HG03432 (cell line): ENCODE measurements around the gene TMOD1.
A peak's percentile ranks its signal among the peaks of the same experiment; 100 is the strongest.
"Not testable (repeated sequence)": the region's sequence is repeated elsewhere in the genome, so short reads cannot be mapped to it uniquely, and the experiment has no call there.

Source experiments
- ATAC-seq: cut with Tn5 transposase; IDR thresholded peaks from one replicate; pipeline ENCODE4 v1.9.1; 2021; ENCODE audit warnings: mild to moderate bottlenecking, moderate library complexity; ENCODE audit not compliant: unreplicated experiment

Gene TMOD1

DNA sequence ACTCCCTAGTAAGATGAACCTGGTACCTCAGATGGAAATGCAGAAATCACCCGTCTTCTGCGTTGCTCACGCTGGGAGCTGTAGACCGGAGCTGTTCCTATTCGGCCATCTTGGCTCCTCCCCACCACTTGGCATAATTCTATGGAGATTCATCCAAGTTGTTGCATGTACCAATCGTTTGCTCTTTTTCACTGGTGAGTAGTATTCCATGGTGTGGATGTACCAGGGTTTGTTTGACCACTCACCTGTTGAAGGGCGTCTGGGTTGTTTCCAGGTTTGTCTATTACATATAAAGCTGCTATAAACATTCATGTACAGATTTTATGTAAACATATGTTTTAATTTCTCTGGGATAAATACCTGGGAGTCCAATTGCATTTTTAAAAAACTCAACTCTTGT, 85.4 kb downstream of the TMOD1 start:
- not testable (repeated sequence) for ATAC-seq

DNA sequence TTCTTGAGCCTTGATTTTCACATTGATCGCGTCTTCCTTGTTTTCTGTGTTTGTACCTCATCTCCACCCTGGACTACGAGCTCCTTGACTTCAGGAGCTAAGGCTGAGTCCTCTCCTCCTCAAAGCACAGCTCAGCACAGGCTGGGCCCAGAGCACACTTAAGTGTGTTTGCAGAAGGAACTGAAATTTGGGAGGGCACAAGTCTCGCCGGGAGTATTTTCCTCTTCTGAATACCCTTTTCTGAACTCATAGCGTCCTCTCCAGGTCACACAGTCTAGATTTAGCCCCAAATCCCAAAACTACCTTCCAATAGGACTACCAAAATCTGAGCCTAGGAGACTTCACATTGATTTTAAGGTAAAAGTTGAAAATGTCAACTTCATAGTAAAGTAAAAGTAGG, 90.1 kb downstream of the TMOD1 start:
- no peak for ATAC-seq

GRCh38 chr9:97592126-97592525, 90.7 kb downstream of the TMOD1 start:
- no peak for ATAC-seq

- no peak for ATAC-seq
These were observed 92.5 kb downstream of the TMOD1 start for GRCh38 chr9:97593960-97594359.

DNA sequence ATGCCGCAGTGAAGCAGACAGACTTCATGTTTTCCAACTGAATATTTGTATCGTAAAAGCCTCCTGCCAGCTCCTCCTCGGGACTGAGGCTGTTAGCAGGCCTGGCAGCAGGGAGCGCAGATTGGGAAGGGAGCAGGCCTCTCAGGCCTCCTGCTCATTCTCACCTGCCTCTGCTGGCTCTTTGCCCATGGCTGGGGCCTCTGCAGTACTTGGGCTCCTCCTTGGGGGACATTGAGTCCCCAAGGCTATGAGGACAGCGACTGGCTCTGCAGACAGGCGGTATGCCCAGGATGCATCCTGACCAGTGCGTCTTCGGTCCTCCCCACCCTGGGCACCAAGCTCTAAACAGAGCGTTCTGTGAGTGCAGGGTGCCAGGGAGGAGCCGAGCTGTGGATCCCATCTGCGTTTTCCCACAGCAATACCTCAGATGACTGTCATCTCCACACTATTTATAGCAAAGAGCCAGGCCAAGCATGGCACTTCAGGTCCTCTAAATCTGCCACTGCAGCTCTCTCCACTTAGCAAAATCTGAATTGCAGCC, 93.0 kb downstream of the TMOD1 start:
- ATAC-seq = no peak

DNA sequence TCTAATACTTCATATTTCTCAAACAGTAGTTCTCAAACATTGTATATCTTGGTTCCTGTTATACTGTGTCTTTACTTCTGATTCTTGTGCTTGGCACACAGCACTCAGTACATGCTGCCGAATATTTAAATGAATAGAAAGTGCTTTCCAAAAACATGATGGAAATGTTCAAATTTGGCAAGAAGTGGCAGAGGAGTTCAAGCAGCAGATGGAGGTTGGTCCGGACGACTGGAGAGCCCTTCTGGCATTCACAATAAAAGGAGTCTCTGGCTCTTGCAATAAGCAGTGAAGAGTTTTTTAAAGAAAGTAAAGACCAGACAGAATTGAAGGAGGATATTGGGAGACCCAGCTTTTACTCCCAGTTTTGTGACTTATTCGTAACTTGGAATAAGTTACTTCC, 95.4 kb downstream of the TMOD1 start:
- ATAC-seq = no peak

- ATAC-seq = peak; percentile 80
These were observed 97.2 kb downstream of the TMOD1 start for GRCh38 chr9:97598461-97599288.

DNA sequence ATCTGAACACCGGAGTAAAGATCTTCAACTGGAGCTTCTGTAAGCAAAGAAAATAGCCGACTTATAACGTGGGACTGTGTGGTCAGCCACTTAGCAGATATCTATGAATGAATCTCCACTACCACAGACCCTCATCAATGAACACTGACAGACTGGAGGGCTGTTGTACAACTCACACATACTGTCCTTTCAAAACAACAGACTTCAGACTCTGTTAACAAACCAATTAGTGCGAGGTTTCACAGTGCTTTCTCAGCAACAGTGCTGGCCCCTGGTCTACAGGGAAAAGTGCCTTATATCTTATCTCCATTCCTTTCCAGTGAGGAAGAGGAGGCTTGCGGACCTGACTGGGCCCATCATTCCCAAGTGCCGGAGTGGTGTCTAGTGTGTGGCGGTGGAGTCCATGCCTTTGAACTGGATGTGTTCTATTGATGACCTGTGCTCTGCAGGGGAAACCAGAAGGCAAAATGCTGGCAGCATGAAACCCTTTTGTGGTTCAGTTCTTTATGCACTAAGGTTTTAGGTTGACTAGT, 97.9 kb downstream of the TMOD1 start:
- ATAC-seq = no peak

DNA sequence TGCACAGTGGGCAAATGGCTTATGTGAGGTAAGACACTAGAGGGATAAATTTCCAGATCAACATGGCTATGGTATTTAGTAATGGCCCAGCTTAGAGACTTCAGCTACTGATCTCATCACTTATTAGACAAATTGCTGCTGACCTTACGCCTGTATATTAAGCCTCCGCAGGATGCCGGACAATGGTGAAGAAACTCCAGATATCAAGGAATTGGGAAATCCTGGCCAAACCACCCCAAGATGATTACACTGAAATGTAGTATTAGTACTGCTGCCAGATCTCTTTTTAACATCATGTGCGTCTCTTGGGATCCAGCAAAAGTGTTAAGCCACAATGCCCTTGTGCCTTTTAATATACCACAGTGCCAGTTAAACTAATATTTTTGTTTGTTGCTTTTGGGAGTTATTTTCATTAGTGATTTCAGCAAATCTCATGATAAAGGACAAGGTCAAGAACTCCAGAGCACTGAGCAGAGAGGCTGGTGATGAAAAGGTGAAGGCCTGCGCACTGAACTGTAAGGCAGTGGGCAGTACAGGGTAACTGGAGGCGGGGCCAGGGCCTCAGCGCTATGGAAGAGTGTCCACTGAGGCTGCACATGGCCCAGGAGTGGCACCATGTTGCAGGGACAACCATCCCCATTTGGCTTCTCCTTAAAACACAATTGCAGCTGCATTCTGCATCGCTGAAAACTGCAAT, 99.2 kb downstream of the TMOD1 start:
- ATAC-seq = no peak

GRCh38 chr9:97601228-97601898, 99.9 kb downstream of the TMOD1 start:
- ATAC-seq = no peak

DNA sequence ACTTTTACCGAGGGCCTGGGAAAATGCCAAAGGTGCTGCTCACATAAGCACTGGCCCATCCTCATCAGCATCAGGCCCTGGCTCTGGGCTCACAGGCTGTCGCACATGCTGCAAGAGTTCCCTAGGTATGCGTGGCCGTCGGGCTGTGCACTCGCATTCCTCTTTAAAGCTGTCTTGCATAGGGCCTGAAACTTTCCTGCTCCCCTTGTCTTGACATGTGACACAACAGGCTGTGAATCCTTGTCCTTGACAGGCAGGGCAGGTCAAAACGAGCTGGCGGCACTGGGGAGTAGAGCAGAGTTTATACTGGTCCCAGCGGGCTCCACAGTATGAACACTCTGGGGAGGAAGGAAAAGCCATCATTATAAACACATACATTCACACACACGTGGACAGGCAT, 101.0 kb downstream of the TMOD1 start:
- ATAC-seq = no peak

DNA sequence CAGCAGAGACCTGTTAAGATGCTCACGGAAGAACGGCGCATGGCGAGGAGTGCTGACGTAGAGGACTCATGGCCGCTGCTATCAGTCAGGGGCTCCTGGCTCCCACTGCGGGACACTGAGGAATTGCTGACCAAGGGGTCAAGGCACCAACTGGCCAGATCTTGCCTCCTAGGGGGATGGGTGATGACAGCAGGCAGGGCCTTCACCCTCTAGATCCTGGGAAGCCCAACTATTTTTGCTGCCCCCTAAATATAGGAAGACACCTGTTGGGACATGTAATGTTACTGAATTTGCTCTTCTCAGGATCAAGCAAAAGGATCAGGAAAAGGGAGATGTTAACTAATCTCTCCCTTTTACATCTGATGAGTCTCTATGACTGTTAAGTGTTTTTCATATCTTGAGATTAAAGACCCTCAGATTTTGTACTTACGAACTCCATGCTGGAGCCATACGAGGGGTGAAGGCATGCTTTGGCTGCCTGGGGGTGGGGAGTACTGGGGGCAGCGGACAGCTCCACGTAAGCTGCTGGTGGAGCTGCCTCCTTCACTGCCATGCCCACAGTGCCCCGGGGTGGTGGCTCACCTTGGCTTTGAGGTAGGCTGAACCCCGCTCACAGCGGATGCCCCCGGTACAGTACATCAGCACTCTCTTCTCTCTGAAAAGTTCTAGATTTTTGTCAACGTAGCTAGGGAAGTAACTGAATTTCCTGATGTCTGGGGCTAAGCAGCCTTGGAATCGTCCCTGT, 103.6 kb downstream of the TMOD1 start:
- no peak for ATAC-seq

DNA sequence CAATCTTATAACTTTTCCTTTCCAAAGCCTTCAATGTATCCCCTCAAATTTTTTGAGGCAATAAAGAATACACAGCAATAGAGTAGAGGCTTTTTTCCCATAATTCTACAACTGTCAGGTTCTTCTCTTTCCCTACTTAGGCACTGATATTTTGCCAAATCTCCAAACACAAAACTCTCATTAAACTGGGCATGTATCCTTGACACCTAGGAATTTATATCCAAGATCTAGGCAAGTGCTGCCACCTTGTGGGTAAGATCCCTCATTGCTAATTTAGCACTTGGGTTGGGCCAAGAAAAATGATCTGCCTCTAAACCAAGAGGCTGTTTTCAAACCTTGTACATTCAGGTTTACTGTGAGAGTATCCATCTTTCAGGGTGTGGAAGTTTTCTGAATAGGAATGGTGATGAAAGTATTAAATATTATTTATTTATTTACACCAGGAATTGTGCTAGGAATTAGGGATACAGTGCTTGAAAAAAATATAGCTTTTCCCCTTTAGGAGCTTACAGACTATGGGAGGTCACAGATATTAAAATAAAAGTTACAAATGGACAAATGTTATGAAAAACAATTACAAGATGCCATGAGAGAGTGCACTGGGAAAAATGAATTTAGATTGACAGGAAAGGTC, 114.1 kb downstream of the TMOD1 start:
- no peak for ATAC-seq

- no peak for ATAC-seq
These were observed 116.5 kb downstream of the TMOD1 start for GRCh38 chr9:97617939-97618416.

DNA sequence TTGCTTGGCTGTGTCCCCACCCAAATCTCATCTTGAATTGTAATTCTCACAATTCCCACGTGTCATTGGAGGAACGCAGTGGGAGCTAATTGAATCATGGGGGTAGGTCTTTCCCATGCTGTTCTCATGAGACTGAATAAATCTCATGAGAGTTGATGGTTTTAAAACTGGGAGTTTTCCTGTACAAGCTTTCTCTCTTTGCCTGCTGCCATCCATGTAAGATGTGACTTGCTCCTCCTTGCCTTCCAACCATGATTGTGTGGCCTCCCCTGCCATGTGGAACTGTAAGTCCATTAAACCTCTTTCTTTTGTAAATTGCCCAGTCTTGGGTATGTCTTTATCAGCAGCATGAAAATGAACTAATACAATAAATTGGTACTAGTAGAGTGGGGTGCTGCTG, 118.6 kb downstream of the TMOD1 start:
- ATAC-seq = not testable (repeated sequence)

DNA sequence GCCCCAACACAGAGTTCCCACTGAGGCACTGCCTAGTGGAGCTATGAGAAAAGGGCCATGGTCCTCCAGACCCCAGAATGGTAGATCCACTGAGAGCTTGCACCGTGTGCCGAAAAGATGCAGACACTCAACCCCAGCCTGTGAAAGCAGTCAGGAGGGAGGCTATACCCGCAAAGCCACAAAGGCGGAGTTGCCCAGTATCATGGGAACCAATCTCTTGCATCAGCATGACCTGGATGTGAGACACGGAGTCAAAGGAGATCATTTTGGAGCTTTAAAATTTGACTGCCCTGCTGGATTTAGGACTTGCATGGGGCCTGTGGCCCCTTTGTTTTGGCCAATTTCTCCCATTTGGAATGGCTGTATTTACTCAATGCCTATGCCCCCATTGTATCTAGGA, 121.0 kb downstream of the TMOD1 start:
- not testable (repeated sequence) for ATAC-seq

DNA sequence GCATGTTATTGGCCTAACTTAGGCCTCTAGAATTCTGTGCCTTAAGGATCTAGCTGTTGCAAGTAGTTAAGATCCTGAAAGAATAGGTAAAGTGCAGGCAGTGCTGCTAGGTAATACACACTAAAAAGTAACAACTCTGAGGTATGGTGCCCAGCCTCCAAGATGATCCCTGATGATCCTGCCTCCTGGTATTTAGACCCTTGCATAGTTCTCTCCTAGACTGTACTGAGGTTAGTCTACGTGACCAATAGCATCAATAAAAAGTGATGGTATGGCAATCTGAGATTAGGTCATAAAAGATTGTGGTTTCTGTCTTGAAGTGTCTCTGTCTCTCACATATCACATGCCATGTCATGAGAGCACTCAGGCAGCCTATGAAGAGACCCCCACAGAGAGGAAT, 122.5 kb downstream of the TMOD1 start:
- no peak for ATAC-seq

- no peak for ATAC-seq
These were observed 124.2 kb downstream of the TMOD1 start for GRCh38 chr9:97625620-97626019.

DNA sequence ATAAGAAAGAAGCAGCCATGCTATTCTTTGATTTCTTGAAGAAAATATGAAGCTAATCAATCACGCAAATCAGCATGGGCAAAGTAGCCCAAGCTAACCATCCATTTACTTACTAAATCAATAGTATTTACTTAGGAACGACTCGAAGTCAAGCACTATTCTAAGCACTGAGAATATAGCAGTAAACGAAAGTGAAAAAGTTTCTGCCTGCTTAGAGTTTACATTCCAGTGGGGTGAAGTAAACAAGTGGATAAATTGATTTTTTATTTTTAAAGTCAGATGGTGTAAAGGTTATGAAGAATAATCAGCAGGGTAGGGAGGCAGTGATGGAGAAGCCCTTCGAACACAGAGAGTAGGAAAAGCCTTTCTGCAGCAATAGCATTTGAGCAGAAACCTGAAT, 126.2 kb downstream of the TMOD1 start:
- no peak for ATAC-seq

- ATAC-seq = no peak
These were observed 127.2 kb downstream of the TMOD1 start for GRCh38 chr9:97628668-97629067.
